ENCODE results near the gene IFNGR2. TPM values are rescaled to one million over a fixed set of nuclear protein-coding genes. Genes with fewer than 3 reads are reported as not detected.

Gene IFNGR2
- total and polyA plus RNA-seq, 2 donors from 2014 or later = 57.6 to 68.3 TPM

DNA sequence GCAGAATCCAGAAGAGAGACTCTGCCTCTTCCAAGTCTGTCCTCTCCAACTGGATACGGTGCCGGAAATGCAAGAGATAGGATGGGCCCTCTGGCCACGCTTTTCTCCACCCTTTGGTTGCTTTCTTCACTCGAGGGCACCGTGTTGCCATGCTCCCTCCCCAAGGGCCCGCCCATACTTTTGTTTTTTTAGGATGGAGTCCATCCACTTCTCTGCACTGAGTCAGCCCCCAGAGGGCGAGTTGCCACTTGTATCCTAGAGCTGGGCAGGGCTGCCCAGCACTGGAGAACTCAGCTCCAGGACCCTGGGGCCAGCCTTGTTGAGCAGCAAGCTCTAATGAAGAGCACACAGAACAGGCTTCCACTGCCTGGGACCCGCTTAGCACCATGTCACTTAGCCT lies 25.5 kb downstream of the IFNGR2 start:
- no peak overlapping the region for H3K27ac ChIP-seq (ENCODE audit: low read depth in 2 of 2, low read length in 2 of 2)
- no peaks in the 10 kb centered on the region for H3K27me3 ChIP-seq (ENCODE audit: control insufficient read depth, insufficient read depth, low read length)
- H3K9ac ChIP-seq (ENCODE audit: low read length in 3 of 3) = no peak overlapping the region
- peaks cover 0 to 6% (median 0%) of the 10 kb centered on the region in 3 donors for H3K4me1 ChIP-seq (ENCODE audit: control insufficient read depth in 2 of 3, insufficient read depth in 2 of 3, low read depth in 1 of 3, low read length in 3 of 3)
- no peak for TF ChIP-seq CTCF (IDR thresholded peaks at IDR 0.05; ENCODE audit: borderline replicate concordance, extremely low read depth, insufficient read depth)
- peaks cover 14 to 55% (median 34%) of the 10 kb centered on the region in 3 donors for H3K36me3 ChIP-seq (ENCODE audit: control insufficient read depth in 2 of 3, insufficient read depth in 3 of 3, low read length in 3 of 3)
- FAIRE-seq (no peak), DNase-seq (no peak)
- intact Hi-C loops (cut with DNase I) = no loop called here
- no peak overlapping the region for H3K4me3 ChIP-seq (ENCODE audit: low read length in 3 of 3)
- H3K9me3 ChIP-seq (ENCODE audit: control insufficient read depth in 2 of 3, insufficient read depth in 1 of 3, low read length in 3 of 3) = no peaks in the 10 kb centered on the region

GRCh38 chr21:33430858-33431257 lies 27.6 kb downstream of the IFNGR2 start:
- intact Hi-C loops (cut with DNase I) = loop anchor here (10.0 kb wide), 1 partner anchor 56 kb away; no protein-coding TSS in a partner anchor
- no peak overlapping the region for H3K27ac ChIP-seq (ENCODE audit: low read depth in 2 of 2, low read length in 2 of 2)
- H3K4me3 ChIP-seq (ENCODE audit: low read length in 3 of 3) = no peak overlapping the region
- FAIRE-seq (no peak), DNase-seq (no peak)
- no peaks in the 10 kb centered on the region for H3K27me3 ChIP-seq (ENCODE audit: control insufficient read depth, insufficient read depth, low read length)
- no peak for TF ChIP-seq CTCF (IDR thresholded peaks at IDR 0.05; ENCODE audit: borderline replicate concordance, extremely low read depth, insufficient read depth)
- no peaks in the 10 kb centered on the region for H3K9me3 ChIP-seq (ENCODE audit: control insufficient read depth in 2 of 3, insufficient read depth in 1 of 3, low read length in 3 of 3)
- peaks cover 0 to 2% (median 0%) of the 10 kb centered on the region in 3 donors for H3K4me1 ChIP-seq (ENCODE audit: control insufficient read depth in 2 of 3, insufficient read depth in 2 of 3, low read depth in 1 of 3, low read length in 3 of 3)
- H3K9ac ChIP-seq (ENCODE audit: low read length in 3 of 3) = no peak overlapping the region
- peaks cover 6 to 61% (median 36%) of the 10 kb centered on the region in 3 donors for H3K36me3 ChIP-seq (ENCODE audit: control insufficient read depth in 2 of 3, insufficient read depth in 3 of 3, low read length in 3 of 3)

DNA sequence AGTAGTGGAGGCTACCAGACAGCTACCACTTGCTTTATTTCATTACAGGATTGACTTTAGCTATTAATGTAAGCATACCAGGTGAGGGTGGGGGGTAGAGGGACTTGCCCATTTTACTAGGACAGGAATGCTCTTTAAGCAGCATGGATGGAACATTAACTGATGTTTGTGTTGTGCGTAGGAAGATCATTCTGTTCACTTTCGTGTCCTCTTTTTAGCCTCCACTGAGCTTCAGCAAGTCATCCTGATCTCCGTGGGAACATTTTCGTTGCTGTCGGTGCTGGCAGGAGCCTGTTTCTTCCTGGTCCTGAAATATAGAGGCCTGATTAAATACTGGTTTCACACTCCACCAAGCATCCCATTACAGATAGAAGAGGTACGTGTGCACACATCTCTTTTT lies 29.3 kb downstream of the IFNGR2 start:
- no peak for TF ChIP-seq CTCF (IDR thresholded peaks at IDR 0.05; ENCODE audit: borderline replicate concordance, extremely low read depth, insufficient read depth)
- H3K27ac ChIP-seq (ENCODE audit: low read depth in 2 of 2, low read length in 2 of 2) = no peak overlapping the region
- no peaks in the 10 kb centered on the region for H3K27me3 ChIP-seq (ENCODE audit: control insufficient read depth, insufficient read depth, low read length)
- intact Hi-C loops (cut with DNase I) = loop anchor here (10.0 kb wide), 1 partner anchor 58 kb away; no protein-coding TSS in a partner anchor
- peaks cover 0 to 2% (median 0%) of the 10 kb centered on the region in 3 donors for H3K4me1 ChIP-seq (ENCODE audit: control insufficient read depth in 2 of 3, insufficient read depth in 2 of 3, low read depth in 1 of 3, low read length in 3 of 3)
- H3K36me3 ChIP-seq (ENCODE audit: control insufficient read depth in 2 of 3, insufficient read depth in 3 of 3, low read length in 3 of 3) = peaks cover 6 to 62% (median 33%) of the 10 kb centered on the region in 3 donors
- no peak for FAIRE-seq
- no peaks in the 10 kb centered on the region for H3K9me3 ChIP-seq (ENCODE audit: control insufficient read depth in 2 of 3, insufficient read depth in 1 of 3, low read length in 3 of 3)
- no peak overlapping the region for H3K4me3 ChIP-seq (ENCODE audit: low read length in 3 of 3)
- no peak for DNase-seq
- H3K9ac ChIP-seq (ENCODE audit: low read length in 3 of 3) = no peak overlapping the region

GRCh38 chr21:33433001-33433400 lies 29.8 kb downstream of the IFNGR2 start:
- Histone ChIP-seq H3K4me1 (ENCODE audit: control insufficient read depth in 2 of 3, insufficient read depth in 2 of 3, low read depth in 1 of 3, low read length in 3 of 3) (peaks cover 0 to 2% (median 0%) of the 10 kb centered on the region in 3 donors), H3K9me3 (ENCODE audit: control insufficient read depth in 2 of 3, insufficient read depth in 1 of 3, low read length in 3 of 3) (no peaks in the 10 kb centered on the region), H3K9ac (ENCODE audit: low read length in 3 of 3) (no peak overlapping the region), H3K36me3 (ENCODE audit: control insufficient read depth in 2 of 3, insufficient read depth in 3 of 3, low read length in 3 of 3) (peaks cover 6 to 67% (median 33%) of the 10 kb centered on the region in 3 donors), H3K4me3 (ENCODE audit: low read length in 3 of 3) (no peak overlapping the region), H3K27me3 (ENCODE audit: control insufficient read depth, insufficient read depth, low read length) (no peaks in the 10 kb centered on the region), H3K27ac (ENCODE audit: low read depth in 2 of 2, low read length in 2 of 2) (no peak overlapping the region)
- intact Hi-C loops (cut with DNase I) = loop anchor here (10.0 kb wide), 1 partner anchor 58 kb away; no protein-coding TSS in a partner anchor
- no peak for FAIRE-seq
- no peak for DNase-seq
- no peak for TF ChIP-seq CTCF (IDR thresholded peaks at IDR 0.05; ENCODE audit: borderline replicate concordance, extremely low read depth, insufficient read depth)

All from kidney (tissue), 14 donors.